Superior temporal gyrus (tissue), 1 donor: Measurements from ENCODE around the gene HGS.

ENCODE experiments used
- DNase-seq: peaks from one replicate; pipeline ENCODE4 v3.0.0-alpha.2; 2016; ENCODE audit errors: extremely low spot score

The HGS gene

DNA sequence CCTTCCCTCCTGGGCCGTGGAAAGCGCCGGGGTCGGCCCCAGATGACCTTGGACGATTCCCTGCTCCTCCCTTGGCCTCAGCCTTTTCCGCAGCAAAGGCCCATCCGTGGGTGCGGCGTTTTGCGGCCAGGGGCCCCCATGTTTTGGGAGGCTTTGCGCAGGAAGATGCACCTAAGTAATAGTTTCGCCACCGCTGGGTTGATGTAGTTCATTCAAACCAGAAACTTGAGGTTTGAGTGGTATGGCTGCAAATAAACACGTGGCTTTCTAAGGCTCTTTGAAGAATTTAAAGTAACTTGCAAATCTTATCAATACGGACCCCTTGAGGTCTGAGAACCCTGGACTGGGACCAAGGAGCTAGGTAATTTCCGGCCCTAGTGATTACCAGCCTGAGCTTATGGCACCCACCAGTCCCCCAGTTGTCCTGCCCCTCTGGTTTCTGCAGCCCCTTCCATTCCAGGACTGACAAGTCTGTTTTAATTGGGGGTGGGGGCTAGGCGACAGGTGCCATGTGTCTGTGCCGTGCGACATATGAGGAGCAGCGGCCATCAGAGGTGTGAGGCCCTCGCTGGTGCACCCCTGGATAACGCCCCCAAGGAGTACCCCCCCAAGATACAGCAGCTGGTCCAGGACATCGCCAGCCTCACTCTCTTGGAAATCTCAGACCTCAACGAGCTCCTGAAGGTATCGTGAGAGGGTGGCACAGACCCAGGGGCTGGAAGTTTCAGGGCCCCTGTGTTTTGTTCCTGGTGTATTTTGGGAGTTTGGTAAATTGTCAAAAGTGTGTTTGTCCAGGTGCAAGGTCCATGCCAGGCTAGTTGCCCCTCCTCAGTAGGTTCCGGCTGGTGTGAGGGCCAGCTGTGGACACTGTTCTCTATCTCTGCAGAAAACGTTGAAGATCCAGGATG is 20.2 kb downstream of the HGS start:
- no peak for DNase-seq

DNA sequence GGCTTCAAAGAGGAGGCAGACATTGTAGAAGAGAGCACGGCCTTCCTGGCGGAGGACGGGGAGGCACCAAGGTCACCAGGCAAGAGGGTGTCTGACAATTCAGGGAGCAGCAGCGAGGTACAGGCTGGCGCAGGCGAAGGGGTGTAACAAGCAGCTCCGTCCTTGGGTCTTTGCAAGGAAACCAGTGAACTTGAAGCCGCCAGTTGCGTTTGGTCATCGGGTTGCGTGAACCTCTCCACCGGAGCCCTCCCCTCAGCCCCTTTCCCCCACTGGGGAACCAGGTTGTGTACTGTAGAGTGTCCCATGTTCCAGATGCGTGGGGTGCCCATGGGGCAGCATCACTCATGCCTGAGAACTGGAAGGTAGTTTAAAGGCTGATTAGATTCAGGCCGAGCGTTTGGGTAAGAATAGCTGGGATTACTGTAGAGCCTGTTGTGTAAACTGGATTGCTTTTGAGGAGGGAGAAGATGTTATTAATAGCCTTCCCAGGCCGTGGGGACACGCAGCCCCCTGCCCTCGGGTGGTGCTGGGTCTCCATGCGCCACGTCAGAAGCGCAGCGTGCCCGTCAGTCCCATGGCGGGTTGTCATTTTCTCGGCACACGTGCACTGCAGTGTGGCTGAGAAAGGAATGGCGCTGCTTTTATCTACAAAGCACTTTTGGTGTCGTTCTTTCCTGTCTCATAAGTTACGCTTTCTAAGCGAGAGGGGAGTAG is 21.9 kb downstream of the HGS start:
- no peak for DNase-seq

DNA sequence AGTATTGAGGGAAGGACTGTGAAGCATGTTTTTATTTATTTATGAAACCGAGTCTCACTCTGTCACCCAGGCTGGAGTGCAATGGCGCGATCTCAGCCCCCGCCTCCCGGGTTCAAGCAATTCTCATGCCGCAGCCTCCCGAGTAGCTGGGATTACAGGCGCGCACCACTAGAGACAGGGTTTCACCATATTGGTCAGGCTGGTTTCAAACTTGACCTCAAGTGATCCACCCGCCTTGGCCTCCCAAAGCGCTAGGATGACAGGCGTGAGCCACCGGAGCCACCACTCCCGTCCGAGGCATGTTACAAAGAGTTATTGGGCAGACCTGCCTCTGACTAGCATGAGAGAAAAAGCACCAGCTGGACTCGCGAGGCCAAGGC is 22.4 kb downstream of the HGS start:
- DNase-seq = no peak

DNA sequence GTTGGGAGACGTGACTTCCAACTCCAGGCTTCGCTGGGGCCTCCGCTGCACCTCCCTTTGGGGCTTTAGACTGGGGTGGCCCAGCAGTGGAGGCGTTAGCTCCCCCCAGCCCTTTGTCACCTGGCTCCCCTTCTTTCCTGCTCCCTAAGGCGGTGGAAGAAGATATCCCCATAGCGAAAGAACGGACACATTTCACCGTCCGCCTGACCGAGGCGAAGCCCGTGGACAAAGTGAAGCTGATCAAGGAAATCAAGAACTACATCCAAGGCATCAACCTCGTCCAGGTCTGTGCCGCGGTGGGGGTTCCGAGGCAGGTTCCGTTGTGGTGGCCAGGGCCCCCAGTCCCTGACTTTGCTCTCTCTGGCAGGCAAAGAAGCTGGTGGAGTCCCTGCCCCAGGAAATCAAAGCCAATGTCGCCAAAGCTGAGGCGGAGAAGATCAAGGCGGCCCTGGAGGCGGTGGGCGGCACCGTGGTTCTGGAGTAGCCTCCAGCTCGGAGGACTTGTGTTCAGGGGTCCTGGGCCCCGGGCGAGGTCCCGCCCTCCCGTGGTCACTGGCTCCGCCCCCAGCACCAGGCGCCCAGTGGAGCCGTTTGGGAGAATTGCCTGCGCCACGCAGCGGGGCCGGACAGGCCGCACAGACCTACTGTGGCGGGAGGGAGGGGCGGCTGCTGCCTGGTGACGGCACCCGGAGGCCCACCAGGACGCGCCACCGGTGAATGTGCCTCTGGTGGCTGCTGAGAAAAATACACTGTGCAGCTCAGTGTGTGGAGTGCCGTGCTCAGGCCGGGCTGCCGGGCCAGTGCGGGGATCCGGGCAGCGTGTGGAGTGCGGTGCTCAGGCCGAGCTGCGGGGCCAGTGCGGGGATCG is 23.2 kb downstream of the HGS start:
- no peak for DNase-seq

GRCh38 chr17:81707725-81708646 is 24.2 kb downstream of the HGS start:
- no peak for DNase-seq

- DNase-seq = no peak
Measured at GRCh38 chr17:81708739-81709185, 25.0 kb downstream of the HGS start.

GRCh38 chr17:81710514-81711308 is 26.9 kb downstream of the HGS start:
- no peak for DNase-seq

- DNase-seq = peak; percentile 71
Measured at GRCh38 chr17:81711814-81712467, 28.1 kb downstream of the HGS start, which contains the start of gene SLC25A10. Gene SLC25A10, plus strand, starts transcription at chr17:81712284. Its CDS starts 143 bp downstream, at chr17:81712427.

- no peak for DNase-seq
Measured at GRCh38 chr17:81712468-81713003, 28.7 kb downstream of the HGS start.

DNA sequence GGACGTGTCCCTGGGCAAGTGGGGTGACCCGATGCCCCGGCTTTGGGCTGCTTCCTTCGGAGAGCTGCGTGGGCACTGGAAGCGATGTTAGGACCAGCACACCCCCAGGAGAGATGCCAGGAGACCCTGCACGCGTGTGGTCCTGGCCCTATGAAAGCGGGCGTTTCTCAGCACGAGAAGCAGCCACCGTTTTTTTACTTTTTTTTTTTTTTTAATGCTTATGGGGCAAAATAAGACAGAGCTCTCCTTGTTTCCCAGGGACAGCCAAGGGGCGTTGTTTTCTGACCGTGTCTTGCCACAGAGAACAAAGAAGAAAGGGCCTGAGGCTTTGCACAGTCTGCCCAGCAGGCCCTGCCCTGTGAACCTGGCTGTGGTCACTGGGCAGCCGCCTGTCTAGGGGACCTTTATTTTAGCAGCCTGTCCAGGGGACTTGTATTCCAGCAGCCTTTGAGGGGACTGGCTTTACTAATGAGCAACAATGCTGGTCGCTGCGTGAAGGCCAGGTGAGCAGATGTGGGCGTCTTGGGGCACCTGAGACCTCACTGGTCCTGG is 29.3 kb downstream of the HGS start:
- DNase-seq = no peak

DNA sequence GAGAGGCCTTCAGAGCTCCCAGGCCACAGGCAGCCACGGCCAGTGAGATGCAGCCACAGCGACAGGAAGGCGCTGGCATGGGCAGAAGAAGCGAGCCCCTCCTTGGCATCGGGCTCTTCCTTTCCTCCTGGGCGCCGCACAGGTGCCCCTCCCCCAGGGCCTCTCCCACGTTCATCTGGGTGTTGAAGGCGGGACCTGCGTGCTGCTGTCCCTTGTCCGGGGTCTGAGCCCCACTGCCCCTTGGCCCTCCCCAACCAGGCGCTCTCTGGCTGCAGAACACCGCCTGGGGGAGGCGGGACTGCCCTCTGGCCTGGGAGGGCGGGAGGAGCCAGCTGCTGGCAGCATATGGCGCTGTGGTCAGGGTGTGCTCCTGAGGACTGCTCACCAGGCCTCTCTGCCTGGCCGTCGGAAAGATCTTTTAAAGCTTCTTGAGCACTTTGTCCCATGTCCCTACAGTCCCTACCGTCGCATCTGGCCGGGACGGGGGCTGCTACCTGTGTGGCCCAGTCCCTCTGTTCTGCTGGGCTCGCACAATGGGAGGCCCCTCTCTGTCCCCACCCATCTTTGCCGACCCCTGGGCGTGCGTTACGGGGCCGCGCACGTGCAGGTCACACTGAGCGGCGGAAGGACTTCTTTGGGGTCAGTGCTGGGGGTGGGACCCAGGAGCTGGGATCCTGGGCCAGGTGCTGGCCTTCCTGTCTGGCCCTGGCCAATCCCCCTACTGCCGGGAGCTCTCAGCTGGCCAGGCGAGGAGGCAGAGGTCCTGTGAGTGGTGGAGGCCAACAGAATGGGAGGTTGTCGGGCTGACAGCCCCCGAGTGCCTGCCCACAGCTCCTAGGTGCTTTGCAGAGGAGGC is 30.0 kb downstream of the HGS start:
- DNase-seq = no peak

GRCh38 chr17:81714412-81715106 is 30.7 kb downstream of the HGS start:
- no peak for DNase-seq

DNA sequence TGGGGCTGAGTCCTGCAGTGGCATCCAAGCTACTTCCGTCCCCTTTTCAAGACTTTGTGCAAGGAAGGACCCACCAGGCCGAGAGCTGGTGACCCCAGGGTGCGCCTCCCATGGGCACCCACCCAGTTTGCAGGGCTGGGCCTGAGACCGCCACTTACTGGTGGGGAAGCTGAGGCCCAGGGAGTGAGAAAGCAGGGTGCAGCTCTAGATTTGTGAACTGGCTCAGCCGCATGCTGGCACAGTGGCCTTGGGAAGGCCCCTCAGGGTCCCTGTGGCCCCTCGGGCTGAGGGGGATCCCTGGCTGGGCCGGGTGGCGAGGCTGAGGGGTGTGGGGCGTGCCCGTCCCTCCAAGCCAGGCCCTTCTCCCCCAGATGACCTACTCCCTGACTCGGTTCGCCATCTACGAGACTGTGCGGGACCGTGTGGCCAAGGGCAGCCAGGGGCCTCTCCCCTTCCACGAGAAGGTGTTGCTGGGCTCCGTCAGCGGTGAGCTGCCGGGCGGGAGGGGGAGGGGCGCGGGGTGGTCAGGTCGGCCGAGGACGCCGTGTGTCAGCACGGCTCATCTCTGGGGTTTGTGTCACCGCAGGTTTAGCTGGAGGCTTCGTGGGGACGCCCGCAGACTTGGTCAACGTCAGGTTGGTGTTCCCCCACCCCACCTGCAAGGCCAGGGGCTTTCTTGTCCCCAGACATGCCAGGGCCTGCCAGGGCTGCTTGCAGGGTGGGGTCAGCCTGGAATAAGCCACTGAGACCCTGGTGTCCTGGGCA is 31.5 kb downstream of the HGS start:
- no peak for DNase-seq

DNA sequence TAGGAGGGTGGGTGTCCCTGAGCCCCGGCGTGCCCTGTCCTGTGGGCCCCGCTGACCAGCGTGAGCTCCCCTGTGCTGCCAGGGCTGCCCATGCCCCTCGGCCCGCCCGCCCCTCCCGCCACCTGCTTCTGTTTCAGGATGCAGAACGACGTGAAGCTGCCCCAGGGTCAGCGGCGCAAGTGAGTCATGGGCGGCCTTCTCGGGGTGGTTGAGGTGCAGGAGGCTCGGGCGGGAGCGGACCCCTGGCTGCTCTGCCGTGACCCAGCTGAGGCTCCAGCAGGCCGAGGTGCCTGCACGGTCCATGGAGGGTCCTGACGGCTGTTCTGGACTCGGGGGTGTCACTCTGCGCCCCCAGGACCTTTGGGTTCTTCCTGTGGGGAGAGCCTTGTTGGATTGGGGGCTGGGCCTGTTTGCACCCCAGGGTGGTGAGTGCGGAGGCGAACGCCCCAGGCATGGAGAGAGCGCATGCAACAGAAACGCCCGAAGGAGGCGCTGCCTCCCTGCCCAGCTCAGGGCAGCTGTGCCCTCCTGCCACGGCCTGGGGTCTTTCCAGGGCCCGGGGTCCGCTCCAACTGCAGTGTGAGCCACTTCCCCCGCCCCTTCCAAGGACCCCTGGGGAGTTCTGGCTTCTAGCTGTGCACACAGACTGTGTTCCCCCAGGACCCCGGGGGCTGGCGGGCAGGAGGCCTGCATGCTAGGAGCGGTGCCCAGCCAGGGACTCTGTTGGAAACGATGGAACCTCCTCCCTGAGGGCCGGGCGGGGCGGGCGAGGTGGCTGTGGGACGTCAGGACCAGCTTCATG is 32.3 kb downstream of the HGS start:
- DNase-seq = no peak

DNA sequence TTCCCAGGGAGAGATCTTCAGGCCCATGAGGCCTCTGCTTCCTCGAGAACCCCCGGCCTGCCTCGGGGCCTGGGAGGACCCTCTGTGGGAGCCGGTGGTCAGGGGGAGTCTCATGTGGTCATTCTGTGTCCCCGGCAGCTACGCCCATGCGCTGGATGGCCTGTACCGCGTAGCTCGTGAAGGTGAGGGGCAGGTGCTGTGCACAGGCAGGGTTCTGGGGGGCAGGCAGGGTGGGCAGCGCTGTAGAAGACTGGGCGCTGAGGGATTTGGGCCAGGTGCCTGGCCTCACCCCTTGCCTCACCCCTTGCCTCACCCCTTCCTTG is 32.8 kb downstream of the HGS start:
- no peak for DNase-seq
